HG02943 (cell line): ENCODE measurements around the gene CEACAM6.
"Not testable (repeated sequence)": the region's sequence is repeated elsewhere in the genome, so short reads cannot be mapped to it uniquely, and the experiment has no call there.

Experiments used
- ATAC-seq: cut with Tn5 transposase; IDR thresholded peaks from one replicate; pipeline ENCODE4 v1.9.1; 2021; ENCODE audit warnings: mild to moderate bottlenecking, low read depth, moderate library complexity; ENCODE audit not compliant: unreplicated experiment

Gene CEACAM6

GRCh38 chr19:41745756-41746155 is 9.6 kb upstream of the CEACAM6 start:
- no peak for ATAC-seq

GRCh38 chr19:41746593-41747227 is 8.6 kb upstream of the CEACAM6 start:
- ATAC-seq, result no peak

GRCh38 chr19:41748012-41748411 is 7.3 kb upstream of the CEACAM6 start:
- no peak for ATAC-seq

- not testable (repeated sequence) for ATAC-seq
Observed at GRCh38 chr19:41750248-41751134, 4.8 kb upstream of the CEACAM6 start.

GRCh38 chr19:41753159-41753558 is 2.2 kb upstream of the CEACAM6 start:
- ATAC-seq, result no peak

- no peak for ATAC-seq
Observed at GRCh38 chr19:41753936-41754529, 1.3 kb upstream of the CEACAM6 start.

GRCh38 chr19:41758846-41759245 is 3.5 kb downstream of the CEACAM6 start:
- no peak for ATAC-seq

- ATAC-seq, result no peak
Observed at GRCh38 chr19:41767115-41767514, 11.8 kb downstream of the CEACAM6 start.

- ATAC-seq, result not testable (repeated sequence)
Observed at GRCh38 chr19:41768105-41768504, 12.8 kb downstream of the CEACAM6 start.

- ATAC-seq, result no peak
Observed at GRCh38 chr19:41769608-41770007, 14.3 kb downstream of the CEACAM6 start.

GRCh38 chr19:41771410-41771809 is 16.1 kb downstream of the CEACAM6 start:
- ATAC-seq, result no peak

- ATAC-seq, result no peak
Observed at GRCh38 chr19:41774515-41774980, 19.2 kb downstream of the CEACAM6 start.

- no peak for ATAC-seq
Observed at GRCh38 chr19:41776700-41777099, 21.4 kb downstream of the CEACAM6 start.

- no peak for ATAC-seq
Observed at GRCh38 chr19:41783612-41784011, 28.3 kb downstream of the CEACAM6 start.

- ATAC-seq, result no peak
Observed at GRCh38 chr19:41784312-41784711, 29.0 kb downstream of the CEACAM6 start.

- ATAC-seq, result no peak
Observed at GRCh38 chr19:41784743-41785142, 29.4 kb downstream of the CEACAM6 start.

- ATAC-seq, result no peak
Observed at GRCh38 chr19:41785653-41786052, 30.3 kb downstream of the CEACAM6 start.

GRCh38 chr19:41787055-41787454 is 31.7 kb downstream of the CEACAM6 start:
- no peak for ATAC-seq

- ATAC-seq, result not testable (repeated sequence)
Observed at GRCh38 chr19:41788518-41788917, 33.2 kb downstream of the CEACAM6 start.

GRCh38 chr19:41789053-41789452 is 33.7 kb downstream of the CEACAM6 start:
- ATAC-seq, result not testable (repeated sequence)
